Measurements from ENCODE around the gene CYFIP2.
"Not testable (repeated sequence)": the region's sequence is repeated elsewhere in the genome, so short reads cannot be mapped to it uniquely, and the experiment has no call there.

CYFIP2 gene

DNA sequence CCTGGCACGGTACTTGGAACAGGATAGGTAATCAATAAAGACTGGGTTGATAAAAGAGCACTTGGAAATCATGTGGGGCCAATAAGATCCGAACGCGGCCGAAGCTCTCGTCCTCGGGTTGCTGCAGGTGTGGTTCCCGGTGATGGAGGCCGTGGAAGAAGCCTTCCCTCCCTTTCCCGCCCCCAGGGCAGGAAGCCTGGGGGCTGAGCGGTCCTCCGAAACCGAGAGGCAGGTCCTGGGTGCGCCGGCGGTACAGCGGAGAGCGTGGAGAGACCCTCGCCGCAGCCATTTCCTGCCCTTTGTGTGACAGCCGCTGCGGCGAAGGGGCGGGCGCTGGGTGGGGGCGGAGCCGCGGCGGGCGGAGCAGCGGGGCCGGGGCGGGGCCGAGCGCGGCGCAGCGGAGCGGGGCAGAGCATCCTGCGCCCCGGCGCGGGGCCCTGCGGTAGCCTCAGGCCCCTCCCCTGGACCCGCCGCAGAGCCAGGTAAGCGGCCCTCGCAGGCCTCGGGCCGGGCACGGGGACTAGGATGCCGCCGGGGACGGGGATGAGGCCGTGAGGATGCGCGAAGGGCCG, at the start of gene CYFIP2:
TSS of gene CYFIP2 (plus strand) at position 410 of the 572 bp plus-strand sequence. CDS start 19,239 bp downstream, outside the sequence.
- DNase-seq: peak; percentile 61

DNA sequence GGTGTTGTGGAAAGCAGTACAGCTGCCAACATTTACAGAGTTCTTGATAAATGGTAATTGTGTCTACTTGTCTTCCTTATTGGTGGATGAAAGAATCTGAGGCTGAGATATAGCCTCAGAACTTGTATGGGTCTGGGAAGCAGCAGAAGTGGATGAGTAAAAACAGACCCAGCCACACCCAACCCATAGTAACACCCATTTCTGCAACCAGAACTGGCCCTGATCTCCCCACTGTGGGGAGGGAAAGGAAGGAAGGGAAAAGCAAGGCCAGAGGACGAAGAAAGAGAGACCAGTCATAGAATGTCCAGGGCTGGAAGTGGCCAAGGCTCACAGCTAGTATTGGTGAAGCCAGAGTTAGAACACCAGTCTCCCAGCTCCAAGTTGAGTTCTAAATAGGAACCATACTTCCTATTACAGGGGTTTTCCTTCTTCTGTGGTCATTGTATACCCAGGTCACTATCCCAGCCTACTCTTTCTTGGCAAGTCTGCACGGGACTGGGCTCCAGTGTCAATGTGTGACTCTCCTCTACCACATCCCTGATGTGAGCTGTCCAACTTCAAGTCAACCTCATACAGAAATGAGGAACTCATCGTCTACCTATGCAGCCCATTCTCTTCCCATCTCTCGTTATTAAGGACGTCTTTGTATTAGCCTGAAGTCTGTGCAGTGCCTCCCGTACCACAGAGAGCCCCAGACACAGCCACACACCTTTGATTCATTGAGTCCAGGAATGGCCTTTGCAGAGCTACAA, 49.4 kb upstream of the CYFIP2 start:
- DNase-seq: no peak

DNA sequence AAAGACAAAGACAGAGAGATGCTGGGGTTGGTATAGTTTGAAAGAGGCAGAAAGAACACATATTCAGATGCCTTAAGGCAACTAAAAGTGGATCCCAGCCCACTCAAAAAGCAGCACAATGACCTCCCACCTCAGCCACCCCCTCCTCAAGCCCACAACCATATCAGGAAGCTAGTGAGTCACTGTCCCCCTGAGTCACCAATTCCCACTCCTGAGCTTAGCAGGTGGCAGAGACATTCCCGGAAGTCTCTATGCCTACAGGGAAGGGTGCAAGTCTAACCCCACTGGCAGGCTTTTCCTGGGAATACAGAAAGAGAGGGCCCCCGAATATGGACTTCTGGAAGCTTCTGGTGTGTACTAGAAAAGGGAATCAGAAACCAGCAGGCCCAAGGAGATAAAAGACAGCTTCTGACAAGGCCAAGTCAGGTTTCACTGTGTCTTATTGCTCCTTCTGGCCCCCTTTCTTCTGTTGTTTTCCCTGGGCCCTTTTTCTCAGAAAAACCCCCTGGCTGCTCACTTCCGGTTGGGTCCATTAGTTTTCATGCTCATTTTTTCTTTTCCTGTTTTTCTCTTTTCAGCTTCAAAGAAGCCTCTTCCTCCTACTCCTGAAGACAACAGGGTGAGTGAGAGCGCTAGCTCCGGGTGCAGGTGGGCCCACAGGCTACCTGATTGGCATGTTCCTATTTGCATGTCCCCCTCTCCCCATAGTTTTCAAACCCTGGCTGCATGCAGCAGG, 48.5 kb upstream of the CYFIP2 start:
- DNase-seq: no peak

DNA sequence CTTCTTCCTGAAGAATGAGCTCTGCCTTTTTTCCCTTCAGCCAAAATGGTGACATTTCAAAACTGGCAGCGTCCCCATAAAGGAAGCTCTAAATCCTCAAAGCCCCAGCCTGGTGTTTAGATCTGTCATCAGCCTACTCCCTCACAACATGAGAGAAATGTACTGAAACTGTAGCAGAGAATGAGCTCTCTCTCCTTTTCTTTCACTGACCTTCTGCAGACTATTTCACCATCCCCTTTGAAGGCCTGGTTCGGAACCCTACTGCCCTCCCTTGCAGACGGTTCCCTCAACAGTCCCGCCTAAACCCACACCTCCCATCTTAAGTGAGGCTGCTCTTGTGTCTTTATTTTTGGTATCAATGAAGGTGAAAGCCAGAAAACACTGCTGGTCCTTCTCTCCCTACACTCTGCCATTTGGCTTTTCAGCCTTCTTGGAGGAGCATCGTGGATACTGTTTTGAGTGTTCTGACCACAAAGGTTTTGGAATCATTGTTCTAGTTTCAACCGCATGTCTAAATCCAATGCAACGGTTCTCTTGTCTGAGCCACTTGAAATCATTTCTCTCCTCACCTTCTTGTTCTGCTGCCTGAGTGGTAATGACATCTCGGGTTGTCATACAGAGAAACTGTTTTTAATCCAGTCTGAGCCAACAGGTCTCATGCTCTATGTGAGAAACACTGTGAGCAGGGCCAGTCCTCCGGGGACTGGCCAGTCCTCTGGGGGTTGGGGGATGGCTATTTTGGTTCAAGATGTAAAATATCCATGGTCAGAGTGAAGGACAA, 46.2 kb upstream of the CYFIP2 start:
- DNase-seq: no peak

DNA sequence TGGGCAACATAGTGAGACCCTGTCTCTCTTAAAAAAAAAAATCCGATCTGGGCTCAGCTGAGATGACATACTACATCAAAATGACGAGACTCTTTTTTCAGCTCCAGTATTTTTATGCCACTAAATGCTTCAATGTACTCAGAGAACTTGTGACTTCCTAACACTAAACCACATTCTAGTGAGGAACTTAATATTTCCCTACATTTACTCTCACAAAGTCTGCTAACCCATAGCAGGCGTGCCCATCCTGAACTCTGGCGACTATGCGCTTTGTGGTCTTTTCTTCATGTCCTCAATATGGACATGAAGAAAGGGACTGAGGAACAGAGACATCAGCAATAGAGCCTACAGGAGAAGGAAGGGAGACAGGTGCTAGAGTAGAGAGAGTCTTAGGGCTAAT, 44.0 kb upstream of the CYFIP2 start:
- DNase-seq: no peak

DNA sequence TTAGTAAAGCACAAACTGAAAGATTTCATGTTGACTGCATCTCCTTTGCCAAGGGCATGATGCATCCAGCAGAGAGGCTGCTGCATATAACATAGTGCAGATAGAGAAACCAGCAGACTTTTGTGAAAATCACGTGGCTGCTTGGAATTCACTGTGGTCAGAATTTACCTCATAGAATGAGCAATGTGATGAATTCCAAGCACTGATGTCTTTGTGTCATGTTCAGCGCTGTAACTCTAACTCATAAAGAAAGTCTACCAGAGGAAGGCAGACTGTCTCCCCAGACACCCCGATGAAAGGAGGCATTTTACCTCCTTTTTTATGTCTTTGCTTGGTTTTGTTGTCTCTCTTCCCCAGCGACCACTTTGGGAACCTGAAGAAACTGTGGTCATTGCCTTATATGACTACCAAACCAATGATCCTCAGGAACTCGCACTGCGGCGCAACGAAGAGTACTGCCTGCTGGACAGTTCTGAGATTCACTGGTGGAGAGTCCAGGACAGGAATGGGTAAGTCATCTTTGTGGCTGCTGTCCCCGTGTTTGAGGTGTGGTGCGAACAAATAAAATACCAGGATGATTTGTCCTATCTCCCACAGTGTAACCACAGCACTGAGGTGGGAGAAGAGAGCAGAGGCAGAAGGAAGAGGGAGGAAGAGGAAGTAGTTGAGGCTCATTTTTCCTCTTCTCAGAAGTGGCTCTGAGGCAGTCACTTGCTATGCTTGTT, 43.3 kb upstream of the CYFIP2 start:
- DNase-seq: no peak

DNA sequence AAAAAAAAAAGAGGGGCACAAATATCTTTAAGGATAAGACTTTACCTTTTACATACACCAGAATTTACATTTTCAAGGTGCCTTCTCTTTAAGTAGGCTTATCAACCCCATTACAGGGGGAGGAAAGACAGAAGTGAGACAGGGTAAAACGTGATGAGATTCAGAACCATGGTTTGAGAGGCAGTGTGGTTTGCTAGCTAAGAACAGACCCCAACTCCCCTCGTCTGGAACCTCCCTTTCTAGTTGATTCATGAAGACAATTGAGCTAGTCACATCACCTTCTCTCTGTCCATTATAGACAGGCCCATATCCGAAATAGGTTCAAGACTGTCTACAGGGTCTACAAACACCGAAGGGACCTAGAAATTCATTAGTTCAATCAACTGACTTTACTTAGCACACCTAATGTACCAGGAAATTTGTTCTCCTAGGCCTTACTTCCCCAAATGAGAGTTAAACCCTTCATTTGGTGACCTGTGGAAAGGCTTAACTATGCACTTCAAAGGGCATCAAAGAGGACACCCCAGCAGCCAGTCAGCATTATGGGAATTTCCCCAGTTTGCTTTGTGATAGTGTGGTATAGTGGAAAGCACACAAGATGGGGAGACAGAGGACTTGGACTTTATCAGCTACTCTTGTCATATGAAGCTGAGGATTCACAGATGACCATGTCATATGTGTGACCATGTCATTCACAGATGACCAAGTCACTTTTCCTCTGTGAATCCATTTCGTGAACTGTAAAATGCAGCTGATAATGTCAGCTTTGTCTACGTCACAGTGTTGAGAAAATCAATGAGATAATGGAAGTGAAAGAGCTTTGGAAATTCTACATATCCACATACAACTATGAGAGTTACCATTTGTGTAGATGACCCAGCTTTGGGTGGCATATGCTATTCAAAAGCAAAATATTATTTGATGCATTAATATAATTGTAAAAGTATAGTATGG, 40.2 kb upstream of the CYFIP2 start:
- DNase-seq: no peak

DNA sequence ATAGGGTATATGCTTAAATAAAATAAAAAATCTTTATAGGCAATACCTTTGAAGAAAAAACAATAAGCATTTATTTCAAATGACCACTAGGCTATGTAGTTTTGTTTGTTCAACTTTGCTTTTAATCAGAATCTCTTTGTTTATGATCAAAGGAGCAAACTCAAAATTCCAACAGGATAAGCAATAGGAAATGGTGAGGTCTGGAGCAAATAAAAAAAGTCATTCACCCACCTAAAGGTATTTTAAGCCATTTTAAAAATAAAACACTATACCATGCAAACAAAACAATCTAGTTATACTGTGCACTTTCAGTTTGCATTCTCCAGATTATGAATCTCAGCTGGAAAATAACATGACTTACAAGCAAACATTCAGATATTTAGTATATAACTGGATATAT, 35.3 kb upstream of the CYFIP2 start:
- DNase-seq: no peak

DNA sequence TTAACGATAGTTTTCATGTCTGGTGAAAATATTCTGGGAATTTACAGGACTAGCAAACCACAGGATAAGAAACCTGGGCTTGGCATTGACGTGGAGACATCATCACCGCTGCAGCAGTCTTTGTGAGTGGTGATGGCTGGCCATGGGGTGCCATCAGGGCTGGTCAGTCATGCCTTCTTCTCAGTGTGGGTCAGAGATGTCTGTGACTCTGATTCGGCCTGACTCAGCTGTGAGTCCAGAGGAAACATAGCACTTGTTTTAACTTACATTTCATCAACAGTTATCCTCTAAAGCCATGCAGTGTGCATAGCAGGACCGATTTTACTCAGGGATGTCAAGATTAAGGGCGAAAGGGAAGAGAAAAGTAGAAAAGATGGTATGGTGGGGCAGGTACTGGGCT, 33.2 kb upstream of the CYFIP2 start:
- DNase-seq: no peak

DNA sequence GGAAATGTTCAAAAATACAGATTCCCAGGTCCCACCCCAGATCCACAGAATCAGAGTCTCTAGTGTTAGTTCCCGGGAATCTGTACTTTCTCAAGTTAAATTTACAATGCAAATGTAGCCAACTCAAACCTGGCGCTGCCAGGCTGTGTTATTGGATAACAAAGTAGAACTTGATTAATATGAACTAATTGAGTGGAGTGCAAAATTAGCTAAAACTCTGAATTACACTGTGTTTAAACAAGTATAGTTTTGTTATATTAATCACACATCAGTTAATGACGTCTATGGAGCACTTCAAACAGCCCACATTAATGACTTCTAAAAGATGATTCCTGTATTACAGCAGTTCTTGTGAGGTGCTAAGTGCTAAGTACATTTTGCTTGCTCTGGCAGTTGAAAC, 32.4 kb upstream of the CYFIP2 start:
- DNase-seq: no peak

DNA sequence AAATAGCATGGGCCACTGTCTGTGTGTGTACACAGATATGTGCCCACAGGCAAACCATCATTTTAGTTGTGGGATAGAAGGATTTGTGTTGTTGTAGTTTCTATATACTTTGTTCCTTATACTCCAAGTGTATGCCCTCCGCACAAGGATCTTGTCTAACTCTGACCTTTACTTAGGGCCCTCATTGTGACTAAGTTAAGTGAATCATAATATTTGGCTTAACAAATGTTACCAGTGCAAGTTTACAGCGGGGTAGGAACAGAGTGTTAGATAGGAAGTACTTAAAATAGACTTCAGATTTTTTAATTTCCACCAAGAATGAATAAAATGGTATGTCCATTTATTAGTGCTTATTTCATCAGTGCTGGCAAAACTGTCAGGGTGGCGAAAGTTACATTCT, 29.5 kb upstream of the CYFIP2 start:
- DNase-seq: no peak

DNA sequence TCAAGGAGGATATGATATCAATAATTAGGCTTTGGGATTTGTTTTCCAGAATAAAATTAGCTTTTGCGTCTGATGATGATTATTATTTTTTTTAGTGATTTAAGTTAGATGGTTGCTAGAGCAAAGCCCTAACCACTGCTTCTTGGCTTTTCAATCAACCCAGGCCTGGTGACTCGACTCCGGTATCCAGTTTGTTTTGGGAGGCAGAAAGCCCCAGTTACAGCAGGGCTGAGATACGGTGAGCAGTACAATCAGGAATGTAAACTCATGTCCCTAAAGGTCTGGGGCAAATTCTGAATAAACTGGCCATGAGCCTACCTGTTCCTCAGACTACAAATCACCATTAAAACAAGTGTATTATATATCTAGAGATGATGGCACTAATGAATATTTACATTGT, 24.4 kb upstream of the CYFIP2 start:
- no peak for DNase-seq

DNA sequence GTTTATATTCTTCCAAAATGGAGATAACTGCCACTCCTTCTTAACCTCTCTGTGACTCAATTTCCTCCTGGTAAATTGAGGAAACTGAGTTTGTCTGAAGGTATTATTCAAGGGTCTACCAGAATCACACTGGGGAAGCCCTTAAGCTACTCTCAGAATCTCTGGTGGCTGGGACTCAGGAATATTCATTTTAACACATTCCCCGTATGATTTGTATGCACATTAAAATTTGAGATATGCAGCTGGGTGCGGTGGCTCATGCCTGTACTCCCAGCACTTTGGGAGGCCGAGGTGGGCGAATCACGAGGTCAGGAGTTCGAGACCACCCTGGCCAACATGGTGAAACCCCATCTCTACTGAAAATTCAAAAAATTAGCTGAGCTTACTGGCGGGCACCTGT, 21.2 kb upstream of the CYFIP2 start:
- not testable (repeated sequence) for DNase-seq

DNA sequence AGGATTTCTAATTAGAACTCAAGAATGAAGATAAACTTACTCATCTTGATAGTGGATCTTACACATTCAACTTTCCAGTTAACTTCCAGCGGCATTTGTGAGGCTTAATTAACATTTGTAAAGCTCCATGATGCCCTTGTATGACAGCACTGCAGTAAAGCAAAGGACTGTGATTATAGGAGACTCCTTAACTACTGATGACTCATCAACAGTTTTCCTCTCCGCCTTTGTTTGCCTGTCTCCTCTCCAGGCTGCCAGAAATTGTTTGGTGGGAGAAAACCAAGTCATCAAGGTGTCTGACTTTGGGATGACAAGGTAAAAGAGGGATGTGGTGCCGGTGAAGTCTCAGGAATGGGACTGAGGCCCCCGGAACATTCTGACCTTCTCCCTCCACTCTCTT, 20.4 kb upstream of the CYFIP2 start:
- peak; percentile 47 for DNase-seq

DNA sequence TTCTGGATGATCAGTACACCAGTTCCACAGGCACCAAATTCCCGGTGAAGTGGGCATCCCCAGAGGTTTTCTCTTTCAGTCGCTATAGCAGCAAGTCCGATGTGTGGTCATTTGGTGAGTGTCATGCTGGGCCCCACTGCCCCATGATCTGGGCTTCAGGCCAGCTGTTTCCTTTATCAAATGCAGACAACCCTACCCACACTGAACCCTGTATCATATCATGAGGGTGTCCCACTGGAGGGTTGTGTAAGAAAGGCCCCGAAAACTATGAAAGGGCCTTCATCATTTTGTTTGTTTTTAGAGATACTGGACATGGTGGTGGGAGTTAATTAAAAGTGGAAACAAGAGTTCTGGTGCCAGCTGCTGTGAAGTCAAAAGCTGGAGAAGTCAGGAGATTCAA, 20.0 kb upstream of the CYFIP2 start:
- peak; percentile 23 for DNase-seq

DNA sequence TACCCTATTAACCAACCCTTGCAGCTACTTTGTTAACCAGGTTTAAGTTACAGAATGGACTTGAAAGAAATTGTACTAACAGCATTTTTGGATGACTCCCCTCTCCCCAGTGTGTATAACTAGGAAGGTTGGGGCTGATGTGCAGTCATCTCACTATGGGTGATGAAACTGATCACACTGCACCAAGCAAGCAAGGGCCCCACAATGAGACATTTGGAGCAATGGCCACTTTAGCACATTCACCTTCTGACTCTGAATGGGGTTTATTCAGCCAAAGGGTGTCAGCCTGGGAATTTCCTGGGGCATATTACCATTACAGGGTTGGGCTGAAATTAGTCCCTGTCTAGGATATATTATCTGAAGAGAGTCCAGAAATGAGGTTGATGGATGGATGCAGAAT, 18.7 kb upstream of the CYFIP2 start:
- DNase-seq: no peak

DNA sequence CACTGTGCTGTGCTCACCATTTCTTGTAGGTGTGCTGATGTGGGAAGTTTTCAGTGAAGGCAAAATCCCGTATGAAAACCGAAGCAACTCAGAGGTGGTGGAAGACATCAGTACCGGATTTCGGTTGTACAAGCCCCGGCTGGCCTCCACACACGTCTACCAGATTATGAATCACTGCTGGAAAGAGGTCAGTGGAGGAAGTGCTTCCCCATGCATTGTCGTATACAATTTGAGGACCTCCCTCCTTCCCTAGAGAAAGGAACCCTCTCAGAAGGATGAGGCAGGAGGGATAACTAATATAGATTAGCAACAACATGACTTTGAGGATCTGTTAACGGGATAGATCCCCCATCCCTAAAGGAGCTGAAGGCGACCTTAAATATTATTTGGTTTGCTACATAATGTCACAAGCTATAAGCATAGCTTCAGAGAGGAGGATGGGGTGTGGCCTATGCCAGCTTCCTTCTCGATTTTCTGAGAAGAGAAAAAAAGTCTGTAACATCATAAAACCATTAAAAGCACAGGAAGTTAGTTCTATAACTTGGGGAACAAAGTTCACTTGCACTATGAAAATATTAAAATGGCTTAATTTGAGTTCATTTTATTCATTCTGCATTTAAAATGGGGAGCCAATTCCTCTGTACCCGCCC, 17.0 kb upstream of the CYFIP2 start:
- DNase-seq: no peak

DNA sequence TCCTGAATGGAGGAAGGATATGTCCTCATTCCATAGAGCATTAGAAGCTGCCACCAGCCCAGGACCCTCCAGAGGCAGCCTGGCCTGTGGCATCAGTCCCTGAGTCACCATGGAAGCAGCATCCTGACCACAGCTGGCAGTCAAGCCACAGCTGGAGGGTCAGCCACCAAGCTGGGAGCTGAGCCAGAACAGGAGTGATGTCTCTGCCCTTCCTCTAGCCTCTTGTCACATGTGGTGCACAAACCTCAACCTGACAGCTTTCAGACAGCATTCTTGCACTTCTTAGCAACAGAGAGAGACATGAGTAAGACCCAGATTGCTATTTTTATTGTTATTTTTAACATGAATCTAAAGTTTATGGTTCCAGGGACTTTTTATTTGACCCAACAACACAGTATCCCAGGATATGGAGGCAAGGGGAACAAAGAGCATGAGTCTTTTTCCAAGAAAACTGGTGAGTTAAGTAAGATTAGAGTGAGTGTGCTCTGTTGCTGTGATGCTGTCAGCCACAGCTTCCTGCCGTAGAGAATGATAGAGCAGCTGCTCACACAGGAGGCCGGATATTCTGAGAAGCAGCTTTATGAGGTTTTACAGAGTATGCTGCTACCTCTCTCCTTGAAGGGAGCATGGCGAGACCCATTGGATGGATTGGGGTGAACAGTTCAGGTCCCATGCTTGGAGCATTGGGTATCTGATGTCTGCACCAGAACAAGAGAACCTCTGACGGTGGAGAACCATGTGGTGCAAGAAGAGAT, 13.0 kb upstream of the CYFIP2 start:
- DNase-seq: no peak

DNA sequence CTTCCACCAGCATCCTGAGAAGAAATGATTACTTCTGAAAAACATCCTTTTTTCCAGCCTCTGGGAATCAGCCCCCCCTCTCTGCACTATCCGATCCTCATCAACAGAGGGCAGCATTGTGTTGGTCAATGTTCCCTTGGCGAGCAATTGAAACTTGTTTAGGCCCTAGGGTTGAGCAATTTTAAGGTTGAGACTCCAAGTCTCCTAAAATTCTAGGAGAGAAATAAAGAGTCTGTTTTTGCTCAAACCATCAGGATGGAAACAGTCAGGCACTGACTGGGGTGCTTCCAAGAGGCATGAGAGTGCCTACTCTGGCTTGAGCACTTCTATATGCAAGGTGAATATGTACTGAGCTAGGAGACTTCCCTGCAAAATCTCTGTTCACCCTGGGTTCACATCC, 12.4 kb upstream of the CYFIP2 start:
- DNase-seq: no peak

DNA sequence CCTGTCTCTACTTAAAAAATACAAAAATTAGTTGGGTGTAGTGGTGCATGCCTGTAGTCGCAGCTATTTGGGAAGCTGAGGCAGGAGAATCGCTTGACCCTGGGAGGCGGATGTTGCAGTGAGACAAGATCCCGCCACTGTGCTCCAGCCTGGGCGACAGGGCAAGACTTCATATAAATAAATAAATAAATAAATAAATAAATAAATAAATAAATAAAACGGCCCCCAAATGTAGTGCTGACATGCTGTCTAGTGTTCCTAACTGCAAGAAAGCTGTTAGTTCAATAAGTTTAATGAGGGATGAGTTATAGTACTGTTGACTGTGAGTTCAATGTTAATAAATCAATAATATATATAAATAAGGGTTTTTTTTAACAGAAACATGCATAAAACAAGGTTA, 7.5 kb upstream of the CYFIP2 start:
- DNase-seq: no peak

Measured in COR-L47 (cell line).